Liver (tissue), 9 donors: Measurements from ENCODE around the gene SQOR. TPM values are rescaled to one million over a fixed set of nuclear protein-coding genes. Genes with fewer than 3 reads are reported as not detected.

Experiments
- DNase-seq: peaks from one replicate; pipeline ENCODE4 v3.0.0-alpha.2; 2017; ENCODE audit warnings: low spot score
- H3K27ac ChIP-seq, 2 donors: one replicate each; pipeline ENCODE4 v1.7.0; 2013; ENCODE audit warnings: inconsistent platforms in 2 of 2, low read length in 2 of 2, control low read depth in 1 of 2, low read depth in 1 of 2, mild to moderate bottlenecking in 1 of 2
- H3K27me3 ChIP-seq, 4 donors: one replicate each; pipeline versions ENCODE4 v1.6.1 to v1.7.0; 2013; ENCODE audit warnings: low read length in 3 of 4, inconsistent platforms in 1 of 4, mild to moderate bottlenecking in 1 of 4, moderate library complexity in 1 of 4; ENCODE audit not compliant: control insufficient read depth in 4 of 4, insufficient read depth in 4 of 4
- H3K36me3 ChIP-seq, 4 donors: one replicate each; pipeline versions ENCODE4 v1.6.1 to v1.7.0; 2013; ENCODE audit warnings: low read length in 3 of 4, mild to moderate bottlenecking in 3 of 4, low read depth in 1 of 4, moderate library complexity in 1 of 4; ENCODE audit not compliant: control insufficient read depth in 4 of 4, insufficient read depth in 3 of 4
- H3K4me1 ChIP-seq, 4 donors: one replicate each; pipeline versions ENCODE4 v1.6.1 to v1.7.0; 2013; ENCODE audit warnings: low read length in 3 of 4, mild to moderate bottlenecking in 3 of 4, moderate library complexity in 1 of 4; ENCODE audit not compliant: control insufficient read depth in 4 of 4, insufficient read depth in 4 of 4
- H3K4me3 ChIP-seq, 3 donors: one replicate each; pipeline versions ENCODE4 v1.6.1 to v1.7.0; 2013; ENCODE audit warnings: low read length in 3 of 3, control low read depth in 1 of 3, low read depth in 1 of 3, mild to moderate bottlenecking in 1 of 3
- H3K9ac ChIP-seq, 2 donors: one replicate each; pipeline ENCODE4 v1.7.0; 2013; ENCODE audit warnings: low read length in 2 of 2, mild to moderate bottlenecking in 2 of 2, moderate library complexity in 2 of 2, control low read depth in 1 of 2, low read depth in 1 of 2
- H3K9me3 ChIP-seq, 4 donors: one replicate each; pipeline versions ENCODE4 v1.6.1 to v1.7.0; 2013; ENCODE audit warnings: low read length in 3 of 4; ENCODE audit not compliant: control insufficient read depth in 4 of 4
- EGR1 ChIP-seq, 2 donors: IDR thresholded peaks; 2 replicates each; pipeline ENCODE4 v1.6.1; 2016 to 2018; ENCODE audit warnings: antibody characterized with exemption in 2 of 2, low read depth in 2 of 2
- FOXA1 ChIP-seq: IDR thresholded peaks from 2 replicates; pipeline ENCODE4 v1.6.1; 2016; ENCODE audit warnings: antibody characterized with exemption
- FOXA2 ChIP-seq: IDR thresholded peaks from 2 replicates; pipeline ENCODE4 v1.6.1; 2016; ENCODE audit warnings: antibody characterized with exemption
- GABPA ChIP-seq, 2 donors: IDR thresholded peaks in 1 of 2; conservative IDR thresholded peaks in 1 of 2; 2 replicates each; pipeline ENCODE4 v1.6.1; 2016; ENCODE audit warnings: antibody characterized with exemption in 2 of 2, mild to moderate bottlenecking in 1 of 2, moderate library complexity in 1 of 2
- HNF4A ChIP-seq, 2 donors: conservative IDR thresholded peaks; 2 replicates each; pipeline ENCODE4 v1.6.1; 2016; ENCODE audit warnings: antibody characterized with exemption in 2 of 2, mild to moderate bottlenecking in 2 of 2
- HNF4G ChIP-seq: IDR thresholded peaks from 2 replicates; pipeline ENCODE4 v1.6.1; 2016; ENCODE audit warnings: antibody characterized with exemption
- JUND ChIP-seq, 2 donors: IDR thresholded peaks; 2 replicates each; pipeline ENCODE4 v1.6.1; 2016; ENCODE audit warnings: antibody characterized with exemption in 2 of 2
- NR2F2 ChIP-seq: IDR thresholded peaks from 2 replicates; pipeline ENCODE4 v1.6.1; 2016; ENCODE audit warnings: antibody characterized with exemption
- RAD21 ChIP-seq, 2 donors: IDR thresholded peaks; 2 replicates each; pipeline ENCODE4 v1.6.1; 2016; ENCODE audit warnings: antibody characterized with exemption in 2 of 2, mild to moderate bottlenecking in 2 of 2
- RXRA ChIP-seq, 2 donors: IDR thresholded peaks; 2 replicates each; pipeline ENCODE4 v1.6.1; 2017 to 2018; ENCODE audit warnings: antibody characterized with exemption in 2 of 2, mild to moderate bottlenecking in 1 of 2
- TAF1 ChIP-seq: conservative IDR thresholded peaks from 2 replicates; pipeline ENCODE4 v1.6.1; 2016; ENCODE audit warnings: antibody characterized with exemption, mild to moderate bottlenecking
- YY1 ChIP-seq: IDR thresholded peaks from 2 replicates; pipeline ENCODE4 v1.6.1; 2016; ENCODE audit warnings: antibody characterized with exemption, mild to moderate bottlenecking
- WGBS: extraction: QIAGEN DNeasy Blood & Tissue Kit; methylation state at CpG from one replicate; pipeline ENCODE4 v1.1.7; 2013; 5-methylcytosine and 5-hydroxymethylcytosine counted together
- polyA plus RNA-seq, 2 donors: library from polyadenylated mRNA; stranded (reverse) in 1 of 2; unstranded in 1 of 2; fragments of 200-250 nt in 1 of 2; fragments of >200 nt in 1 of 2; fragmentation: Nextera tagmentation in 1 of 2; extraction: Ambion mirVana in 1 of 2; gene quantifications; one replicate each; pipeline versions ENCODE4 v1.2.1 to v1.2.3, GENCODE V29; 2013 to 2015
- total RNA-seq, 2 donors: library from RNA; depleted of rRNA; stranded (reverse); fragments of >200 nt; gene quantifications; one replicate each; pipeline ENCODE4 v1.2.3, GENCODE V29; 2014
- TF ChIP-seq, protein P1 (sequence below): fragments of 150-350 bp; IDR thresholded peaks from 2 replicates; pipeline ENCODE4 v1.5.1; 2017; ENCODE audit warnings: improper control_type of control experiment, low read depth, low read length; ENCODE audit not compliant: missing input control
- TF ChIP-seq, protein P2 (sequence below): IDR thresholded peaks from 2 replicates; pipeline ENCODE4 v1.6.1; 2016; ENCODE audit warnings: antibody characterized with exemption
- TF ChIP-seq, protein P3 (sequence below): IDR thresholded peaks from 2 replicates; pipeline ENCODE4 v1.6.1; 2016; ENCODE audit warnings: antibody characterized with exemption, mild to moderate bottlenecking
- TF ChIP-seq, protein P4 (sequence below): IDR thresholded peaks from 2 replicates; pipeline ENCODE4 v1.6.1; 2016; ENCODE audit warnings: antibody characterized with exemption
- donor health status: healthy.
- donor health status: healthy.
- donor health status: healthy.
- donor health status: healthy.
- donor health status: healthy.

The SQOR gene
- total and polyA plus RNA-seq, 4 donors, result 29.6 to 41.7 (median 35.1) TPM

DNA sequence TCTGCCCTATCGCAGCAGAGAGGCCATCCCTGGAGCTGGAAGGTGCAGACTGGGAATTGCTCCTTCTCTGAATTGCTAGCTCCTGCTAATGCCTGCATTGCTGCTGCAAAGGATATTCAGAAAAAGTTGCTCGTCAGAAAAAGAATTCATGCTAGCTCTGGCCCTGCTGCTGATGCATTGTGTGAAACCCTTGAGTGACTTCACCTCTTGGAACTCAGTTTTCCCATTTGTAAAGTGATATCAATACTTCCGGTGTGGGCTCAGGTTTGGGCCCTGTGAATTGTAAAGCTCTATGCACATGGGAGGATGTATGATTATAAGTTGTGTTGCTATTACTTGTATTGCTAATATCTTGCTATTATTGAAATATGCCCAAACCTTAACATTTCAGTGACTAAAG, 11.4 kb downstream of the SQOR start:
- H3K9me3 ChIP-seq, result no peaks in the 10 kb centered on the region
- DNase-seq, result no peak
- H3K4me3 ChIP-seq, result no peak overlapping the region
- H3K9ac ChIP-seq, result no peak overlapping the region
- peaks cover 8 to 40% (median 25%) of the 10 kb centered on the region in 4 donors for H3K4me1 ChIP-seq
- 88% methylated on average over 3 of the region's 3 CpGs for WGBS
- TF ChIP-seq, protein P1, sequence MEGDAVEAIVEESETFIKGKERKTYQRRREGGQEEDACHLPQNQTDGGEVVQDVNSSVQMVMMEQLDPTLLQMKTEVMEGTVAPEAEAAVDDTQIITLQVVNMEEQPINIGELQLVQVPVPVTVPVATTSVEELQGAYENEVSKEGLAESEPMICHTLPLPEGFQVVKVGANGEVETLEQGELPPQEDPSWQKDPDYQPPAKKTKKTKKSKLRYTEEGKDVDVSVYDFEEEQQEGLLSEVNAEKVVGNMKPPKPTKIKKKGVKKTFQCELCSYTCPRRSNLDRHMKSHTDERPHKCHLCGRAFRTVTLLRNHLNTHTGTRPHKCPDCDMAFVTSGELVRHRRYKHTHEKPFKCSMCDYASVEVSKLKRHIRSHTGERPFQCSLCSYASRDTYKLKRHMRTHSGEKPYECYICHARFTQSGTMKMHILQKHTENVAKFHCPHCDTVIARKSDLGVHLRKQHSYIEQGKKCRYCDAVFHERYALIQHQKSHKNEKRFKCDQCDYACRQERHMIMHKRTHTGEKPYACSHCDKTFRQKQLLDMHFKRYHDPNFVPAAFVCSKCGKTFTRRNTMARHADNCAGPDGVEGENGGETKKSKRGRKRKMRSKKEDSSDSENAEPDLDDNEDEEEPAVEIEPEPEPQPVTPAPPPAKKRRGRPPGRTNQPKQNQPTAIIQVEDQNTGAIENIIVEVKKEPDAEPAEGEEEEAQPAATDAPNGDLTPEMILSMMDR, result no peak
- no peak for TF ChIP-seq RXRA (IDR thresholded peaks at IDR 0.05)
- no peak for TF ChIP-seq NR2F2
- TF ChIP-seq FOXA2, result no peak
- TF ChIP-seq, protein P2, sequence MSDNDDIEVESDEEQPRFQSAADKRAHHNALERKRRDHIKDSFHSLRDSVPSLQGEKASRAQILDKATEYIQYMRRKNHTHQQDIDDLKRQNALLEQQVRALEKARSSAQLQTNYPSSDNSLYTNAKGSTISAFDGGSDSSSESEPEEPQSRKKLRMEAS, result no peak
- no peak for TF ChIP-seq TAF1
- no peak for TF ChIP-seq JUND (IDR thresholded peaks at IDR 0.05)
- no peak for TF ChIP-seq HNF4A (conservative IDR thresholded peaks at IDR 0.05)
- no peaks in the 10 kb centered on the region for H3K27me3 ChIP-seq
- no peak overlapping the region for H3K27ac ChIP-seq
- H3K36me3 ChIP-seq, result no peaks in the 10 kb centered on the region

DNA sequence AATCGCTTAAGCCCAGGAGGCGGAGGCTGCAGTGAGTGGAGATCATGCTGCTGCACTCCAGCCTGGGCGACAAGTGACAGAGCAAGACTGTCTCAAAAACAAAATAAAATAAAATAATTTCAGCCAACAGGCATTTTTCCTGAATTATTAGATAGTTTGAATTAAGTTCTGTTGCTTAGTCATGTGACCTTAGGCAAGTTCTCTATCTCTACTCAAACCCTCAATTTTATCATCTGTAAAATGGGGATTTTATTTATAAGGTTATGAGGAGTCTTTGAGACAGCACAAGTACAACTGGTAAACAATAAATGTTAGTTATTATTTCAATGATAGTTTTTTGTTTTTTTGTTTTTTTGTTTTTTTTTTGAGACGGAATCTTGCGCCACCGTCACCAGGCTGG, 13.0 kb downstream of the SQOR start:
- no peak for DNase-seq
- Histone ChIP-seq H3K27me3 (no peaks in the 10 kb centered on the region), H3K4me1 (peaks cover 3 to 24% (median 15%) of the 10 kb centered on the region in 4 donors), H3K9ac (peak overlapping the region in 1 of 2 donors; percentile 20), H3K4me3 (no peak overlapping the region), H3K27ac (peak overlapping the region; percentile 72 to 90), H3K36me3 (no peaks in the 10 kb centered on the region), H3K9me3 (no peaks in the 10 kb centered on the region)
- TF ChIP-seq, protein P1, result no peak
- TF ChIP-seq, protein P2, result no peak
- no peak for TF ChIP-seq FOXA2
- no peak for TF ChIP-seq RAD21 (IDR thresholded peaks at IDR 0.05)
- no peak for TF ChIP-seq HNF4G
- no peak for TF ChIP-seq TAF1
- TF ChIP-seq FOXA1, result no peak
- TF ChIP-seq GABPA (IDR thresholded peaks at IDR 0.05 in 1 of 2, conservative IDR thresholded peaks at IDR 0.05 in 1 of 2), result no peak
- no peak for TF ChIP-seq RXRA (IDR thresholded peaks at IDR 0.05)
- no peak for TF ChIP-seq YY1
- TF ChIP-seq HNF4A (conservative IDR thresholded peaks at IDR 0.05), result no peak
- no peak for TF ChIP-seq EGR1 (IDR thresholded peaks at IDR 0.05; ENCODE audit: low read depth in 2 of 2)
- TF ChIP-seq, protein P3, sequence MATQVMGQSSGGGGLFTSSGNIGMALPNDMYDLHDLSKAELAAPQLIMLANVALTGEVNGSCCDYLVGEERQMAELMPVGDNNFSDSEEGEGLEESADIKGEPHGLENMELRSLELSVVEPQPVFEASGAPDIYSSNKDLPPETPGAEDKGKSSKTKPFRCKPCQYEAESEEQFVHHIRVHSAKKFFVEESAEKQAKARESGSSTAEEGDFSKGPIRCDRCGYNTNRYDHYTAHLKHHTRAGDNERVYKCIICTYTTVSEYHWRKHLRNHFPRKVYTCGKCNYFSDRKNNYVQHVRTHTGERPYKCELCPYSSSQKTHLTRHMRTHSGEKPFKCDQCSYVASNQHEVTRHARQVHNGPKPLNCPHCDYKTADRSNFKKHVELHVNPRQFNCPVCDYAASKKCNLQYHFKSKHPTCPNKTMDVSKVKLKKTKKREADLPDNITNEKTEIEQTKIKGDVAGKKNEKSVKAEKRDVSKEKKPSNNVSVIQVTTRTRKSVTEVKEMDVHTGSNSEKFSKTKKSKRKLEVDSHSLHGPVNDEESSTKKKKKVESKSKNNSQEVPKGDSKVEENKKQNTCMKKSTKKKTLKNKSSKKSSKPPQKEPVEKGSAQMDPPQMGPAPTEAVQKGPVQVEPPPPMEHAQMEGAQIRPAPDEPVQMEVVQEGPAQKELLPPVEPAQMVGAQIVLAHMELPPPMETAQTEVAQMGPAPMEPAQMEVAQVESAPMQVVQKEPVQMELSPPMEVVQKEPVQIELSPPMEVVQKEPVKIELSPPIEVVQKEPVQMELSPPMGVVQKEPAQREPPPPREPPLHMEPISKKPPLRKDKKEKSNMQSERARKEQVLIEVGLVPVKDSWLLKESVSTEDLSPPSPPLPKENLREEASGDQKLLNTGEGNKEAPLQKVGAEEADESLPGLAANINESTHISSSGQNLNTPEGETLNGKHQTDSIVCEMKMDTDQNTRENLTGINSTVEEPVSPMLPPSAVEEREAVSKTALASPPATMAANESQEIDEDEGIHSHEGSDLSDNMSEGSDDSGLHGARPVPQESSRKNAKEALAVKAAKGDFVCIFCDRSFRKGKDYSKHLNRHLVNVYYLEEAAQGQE, result no peak
- TF ChIP-seq, protein P4, sequence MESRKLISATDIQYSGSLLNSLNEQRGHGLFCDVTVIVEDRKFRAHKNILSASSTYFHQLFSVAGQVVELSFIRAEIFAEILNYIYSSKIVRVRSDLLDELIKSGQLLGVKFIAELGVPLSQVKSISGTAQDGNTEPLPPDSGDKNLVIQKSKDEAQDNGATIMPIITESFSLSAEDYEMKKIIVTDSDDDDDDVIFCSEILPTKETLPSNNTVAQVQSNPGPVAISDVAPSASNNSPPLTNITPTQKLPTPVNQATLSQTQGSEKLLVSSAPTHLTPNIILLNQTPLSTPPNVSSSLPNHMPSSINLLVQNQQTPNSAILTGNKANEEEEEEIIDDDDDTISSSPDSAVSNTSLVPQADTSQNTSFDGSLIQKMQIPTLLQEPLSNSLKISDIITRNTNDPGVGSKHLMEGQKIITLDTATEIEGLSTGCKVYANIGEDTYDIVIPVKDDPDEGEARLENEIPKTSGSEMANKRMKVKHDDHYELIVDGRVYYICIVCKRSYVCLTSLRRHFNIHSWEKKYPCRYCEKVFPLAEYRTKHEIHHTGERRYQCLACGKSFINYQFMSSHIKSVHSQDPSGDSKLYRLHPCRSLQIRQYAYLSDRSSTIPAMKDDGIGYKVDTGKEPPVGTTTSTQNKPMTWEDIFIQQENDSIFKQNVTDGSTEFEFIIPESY, result no peak
- 90% methylated on average over 6 of the region's 6 CpGs for WGBS
